ENCODE results near the gene CCSER1. TPM values are rescaled to one million over a fixed set of nuclear protein-coding genes. Genes with fewer than 3 reads are reported as not detected.

CCSER1 gene
- total RNA-seq, 4 donors from 2014 or later: 3.2 to 17.3 (median 10.2) TPM

DNA sequence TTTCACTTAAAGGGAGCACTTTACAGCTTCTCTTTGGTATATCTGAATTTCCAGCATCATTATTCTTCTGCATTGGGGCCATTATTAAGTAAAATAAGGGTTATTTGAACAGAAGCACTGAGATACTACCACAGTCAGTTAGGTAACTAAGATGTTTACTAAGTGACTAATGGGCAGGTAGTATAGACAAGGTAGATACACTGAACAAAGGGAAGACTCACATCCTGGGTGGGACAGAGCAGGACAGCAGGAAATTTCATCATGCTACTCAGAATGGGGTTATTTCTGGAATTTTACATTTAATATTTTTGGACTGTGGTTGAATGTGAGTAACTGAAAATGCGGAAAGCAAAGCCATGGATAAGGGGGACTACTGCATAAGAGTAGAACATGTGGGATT lies 316.0 kb downstream of the CCSER1 start:
- TF ChIP-seq, protein P1, sequence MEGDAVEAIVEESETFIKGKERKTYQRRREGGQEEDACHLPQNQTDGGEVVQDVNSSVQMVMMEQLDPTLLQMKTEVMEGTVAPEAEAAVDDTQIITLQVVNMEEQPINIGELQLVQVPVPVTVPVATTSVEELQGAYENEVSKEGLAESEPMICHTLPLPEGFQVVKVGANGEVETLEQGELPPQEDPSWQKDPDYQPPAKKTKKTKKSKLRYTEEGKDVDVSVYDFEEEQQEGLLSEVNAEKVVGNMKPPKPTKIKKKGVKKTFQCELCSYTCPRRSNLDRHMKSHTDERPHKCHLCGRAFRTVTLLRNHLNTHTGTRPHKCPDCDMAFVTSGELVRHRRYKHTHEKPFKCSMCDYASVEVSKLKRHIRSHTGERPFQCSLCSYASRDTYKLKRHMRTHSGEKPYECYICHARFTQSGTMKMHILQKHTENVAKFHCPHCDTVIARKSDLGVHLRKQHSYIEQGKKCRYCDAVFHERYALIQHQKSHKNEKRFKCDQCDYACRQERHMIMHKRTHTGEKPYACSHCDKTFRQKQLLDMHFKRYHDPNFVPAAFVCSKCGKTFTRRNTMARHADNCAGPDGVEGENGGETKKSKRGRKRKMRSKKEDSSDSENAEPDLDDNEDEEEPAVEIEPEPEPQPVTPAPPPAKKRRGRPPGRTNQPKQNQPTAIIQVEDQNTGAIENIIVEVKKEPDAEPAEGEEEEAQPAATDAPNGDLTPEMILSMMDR (IDR thresholded peaks at IDR 0.05): no peak
- no peak for ATAC-seq (ENCODE audit: low FRiP score)
- DNase-seq (ENCODE audit: low spot score): no peak

DNA sequence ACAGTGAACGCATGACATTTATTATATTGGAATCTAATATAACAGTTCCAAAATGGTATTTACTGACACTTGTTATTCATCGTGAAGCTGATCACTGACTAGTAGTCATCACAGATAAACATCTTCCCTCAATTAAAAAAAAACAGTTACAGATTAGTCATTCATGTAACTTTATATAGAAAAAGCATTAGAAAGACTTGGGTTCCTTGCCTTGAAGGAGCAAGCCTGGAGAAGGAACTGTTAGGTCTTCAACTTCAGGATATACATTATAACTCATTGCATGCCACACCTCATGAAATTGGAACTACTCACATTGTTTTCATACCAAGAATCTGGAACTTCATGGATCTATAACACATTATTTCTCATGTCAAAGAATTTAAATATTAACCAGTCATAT lies 317.7 kb downstream of the CCSER1 start:
- TF ChIP-seq, protein P1 (IDR thresholded peaks at IDR 0.05): no peak
- DNase-seq (ENCODE audit: low spot score): no peak
- no peak for ATAC-seq (ENCODE audit: low FRiP score)

DNA sequence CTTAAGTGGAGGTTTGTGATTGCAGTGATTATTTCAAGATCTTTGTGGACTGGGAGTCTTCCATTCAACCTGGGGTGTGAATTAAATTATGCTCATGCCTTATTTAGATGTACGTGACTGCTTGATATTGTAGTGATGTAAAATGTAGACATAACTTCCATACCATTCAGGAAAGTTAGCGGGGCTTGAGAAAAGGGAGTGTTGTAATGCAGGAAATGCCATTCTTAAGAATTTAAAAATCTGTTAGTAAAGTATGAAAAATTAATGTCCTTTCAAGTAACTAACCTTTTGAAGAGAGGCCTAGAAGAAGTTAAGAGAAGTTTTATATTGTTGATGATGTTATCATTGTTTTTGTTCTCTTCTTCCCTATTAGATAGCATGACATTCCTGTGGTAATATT lies 318.2 kb downstream of the CCSER1 start:
- DNase-seq (ENCODE audit: low spot score) (no peak), ATAC-seq (ENCODE audit: low FRiP score) (no peak)
- TF ChIP-seq, protein P1 (IDR thresholded peaks at IDR 0.05): no peak

DNA sequence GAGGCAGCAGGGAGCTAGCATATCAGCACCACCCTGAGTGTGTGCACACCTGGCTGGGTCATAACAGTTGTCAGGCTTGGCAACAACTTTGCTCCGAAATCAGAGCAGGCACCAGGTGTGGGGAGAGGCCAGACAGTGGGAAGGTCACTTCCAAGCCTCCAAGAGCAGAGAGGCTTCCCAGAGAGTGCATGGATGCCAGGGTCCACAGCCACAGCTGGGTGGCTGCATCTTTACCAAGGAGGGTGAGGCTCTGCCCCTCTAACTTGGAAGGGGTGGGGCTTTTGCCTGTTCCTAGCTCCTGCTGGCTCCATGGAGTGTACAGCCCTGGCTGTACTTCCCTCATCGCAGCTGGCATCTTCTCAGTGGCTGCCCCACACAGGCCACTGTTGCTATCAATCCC lies 322.4 kb downstream of the CCSER1 start:
- no peak for ATAC-seq (ENCODE audit: low FRiP score)
- TF ChIP-seq, protein P1 (IDR thresholded peaks at IDR 0.05): no peak

DNA sequence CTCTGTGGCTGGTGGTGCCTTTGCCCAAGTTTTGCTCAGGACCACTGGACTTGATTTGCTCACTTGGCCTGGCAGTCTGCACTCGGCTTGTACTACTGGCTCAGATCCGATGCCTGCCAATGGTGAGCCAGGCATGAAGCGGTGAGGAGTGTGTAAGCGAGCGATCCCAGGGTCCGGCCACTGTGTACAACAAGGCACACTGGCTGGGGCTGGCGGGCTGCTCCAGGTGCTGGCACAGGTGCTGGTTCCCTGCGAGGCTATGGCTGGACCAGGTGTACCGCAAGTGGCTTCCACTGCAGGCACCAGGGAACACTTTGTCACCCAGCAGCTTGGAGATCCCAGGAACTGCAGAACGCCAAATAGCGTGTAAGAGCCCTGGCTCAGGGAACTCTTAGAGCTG lies 329.7 kb downstream of the CCSER1 start:
- TF ChIP-seq, protein P1 (IDR thresholded peaks at IDR 0.05): no peak
- no peak for DNase-seq (ENCODE audit: low spot score)
- ATAC-seq (ENCODE audit: low FRiP score): no peak

More for the DNA sequence above, 322.4 kb downstream of the CCSER1 start:
- DNase-seq (ENCODE audit: low spot score): no peak

DNA sequence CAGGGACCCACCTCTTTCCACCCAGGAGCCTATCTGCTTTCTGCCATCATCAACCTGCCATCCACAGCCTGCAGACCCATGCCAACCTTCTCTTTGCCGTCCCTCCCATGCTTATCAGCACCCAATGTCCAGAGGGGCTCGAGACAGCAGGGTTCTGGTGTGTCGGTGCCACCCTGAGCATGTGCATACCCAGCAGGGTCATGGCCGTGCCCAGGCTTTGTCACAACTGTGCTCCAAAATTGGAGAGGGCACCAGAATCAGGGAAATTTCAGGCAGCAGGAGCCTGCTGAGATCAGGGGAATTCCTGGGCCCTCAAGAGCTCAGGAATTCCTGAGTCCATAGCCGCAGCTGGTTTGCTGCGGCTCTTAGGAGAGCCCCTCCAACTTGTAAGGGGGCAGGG lies 330.6 kb downstream of the CCSER1 start:
- no peak for DNase-seq (ENCODE audit: low spot score)
- TF ChIP-seq, protein P1 (IDR thresholded peaks at IDR 0.05): no peak
- ATAC-seq (ENCODE audit: low FRiP score): no peak

DNA sequence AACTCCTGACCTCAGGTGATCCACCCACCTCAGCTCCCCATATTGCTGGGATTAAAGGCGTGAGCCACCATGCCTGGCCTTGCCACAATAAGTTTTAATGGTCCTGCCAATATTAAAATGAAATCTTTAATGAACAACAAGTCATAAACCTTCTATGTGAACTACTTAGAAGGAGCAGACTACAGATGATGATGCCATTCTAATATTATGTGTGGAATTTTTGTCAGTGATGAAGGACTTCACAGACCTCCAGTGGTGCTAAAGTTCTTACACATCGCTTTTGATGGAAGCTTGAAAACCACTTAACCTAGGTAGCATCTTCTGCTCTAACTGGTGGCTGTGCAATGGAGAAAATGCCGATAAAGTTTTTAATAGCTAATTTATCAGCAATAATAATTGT lies 331.4 kb downstream of the CCSER1 start:
- ATAC-seq (ENCODE audit: low FRiP score) (no peak), DNase-seq (ENCODE audit: low spot score) (no peak)
- TF ChIP-seq, protein P1 (IDR thresholded peaks at IDR 0.05): no peak

Data from omental fat pad (tissue), 4 donors.